Body of pancreas (tissue), 4 donors: ENCODE data around the gene CCR2.

Experiments
- POLR2A ChIP-seq, 3 donors: fragments of 450-650 bp; IDR thresholded peaks; one replicate each; pipeline ENCODE4 v1.6.1; 2016; ENCODE audit warnings: antibody characterized with exemption in 3 of 3, mild to moderate bottlenecking in 2 of 3
- TF ChIP-seq, protein P1 (sequence below), 7 experiments: fragments of 450-650 bp in 4 of 7; fragments of 200-600 bp in 3 of 7; sonication (generic) in 3 of 7; IDR thresholded peaks; one replicate each; pipeline ENCODE4 v1.5.1; 2016 to 2019; ENCODE audit warnings: antibody characterized with exemption in 7 of 7

GRCh38 chr3:46359733-46360493, 6.0 kb downstream of the CCR2 start:
- TF ChIP-seq, protein P1, sequence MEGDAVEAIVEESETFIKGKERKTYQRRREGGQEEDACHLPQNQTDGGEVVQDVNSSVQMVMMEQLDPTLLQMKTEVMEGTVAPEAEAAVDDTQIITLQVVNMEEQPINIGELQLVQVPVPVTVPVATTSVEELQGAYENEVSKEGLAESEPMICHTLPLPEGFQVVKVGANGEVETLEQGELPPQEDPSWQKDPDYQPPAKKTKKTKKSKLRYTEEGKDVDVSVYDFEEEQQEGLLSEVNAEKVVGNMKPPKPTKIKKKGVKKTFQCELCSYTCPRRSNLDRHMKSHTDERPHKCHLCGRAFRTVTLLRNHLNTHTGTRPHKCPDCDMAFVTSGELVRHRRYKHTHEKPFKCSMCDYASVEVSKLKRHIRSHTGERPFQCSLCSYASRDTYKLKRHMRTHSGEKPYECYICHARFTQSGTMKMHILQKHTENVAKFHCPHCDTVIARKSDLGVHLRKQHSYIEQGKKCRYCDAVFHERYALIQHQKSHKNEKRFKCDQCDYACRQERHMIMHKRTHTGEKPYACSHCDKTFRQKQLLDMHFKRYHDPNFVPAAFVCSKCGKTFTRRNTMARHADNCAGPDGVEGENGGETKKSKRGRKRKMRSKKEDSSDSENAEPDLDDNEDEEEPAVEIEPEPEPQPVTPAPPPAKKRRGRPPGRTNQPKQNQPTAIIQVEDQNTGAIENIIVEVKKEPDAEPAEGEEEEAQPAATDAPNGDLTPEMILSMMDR (IDR thresholded peaks at IDR 0.05) = no peak
- no peak for TF ChIP-seq POLR2A (IDR thresholded peaks at IDR 0.05)
